ENCODE results near the gene CHRNA4. TPM values are rescaled to one million over a fixed set of nuclear protein-coding genes. Genes with fewer than 3 reads are reported as not detected.

CHRNA4 gene
- total and polyA plus RNA-seq, 2 donors (not counting 3 experiments of a cell fraction or from before 2014, with no cell fraction given) = not detected

DNA sequence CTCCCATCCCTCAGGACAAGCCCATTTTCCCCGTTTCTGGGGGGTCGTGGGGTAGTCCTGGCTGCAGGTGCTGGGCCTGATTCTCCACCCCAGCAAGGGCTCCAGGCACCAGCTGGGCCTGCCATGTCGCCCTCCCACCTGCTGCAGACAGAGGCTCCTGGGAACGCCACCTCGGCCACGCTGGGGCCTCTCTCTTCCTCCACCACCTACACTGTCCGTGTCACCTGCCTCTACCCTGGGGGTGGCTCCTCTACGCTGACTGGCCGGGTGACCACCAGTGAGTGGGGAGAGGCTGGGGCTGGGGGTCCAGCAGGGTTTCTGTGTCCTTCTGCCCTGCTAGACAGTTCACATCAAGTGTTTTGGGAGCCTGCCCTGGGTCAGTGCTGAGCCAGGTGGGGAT lies 48.9 kb downstream of the CHRNA4 start:
- no peak for FAIRE-seq
- intact Hi-C loops (cut with micrococcal nuclease) (no loop called here), dilution Hi-C loops (cut with MboI; ENCODE audit: extremely low pct_ligation_motif_present, low sequenced_read_pairs) (no loop called here)

DNA sequence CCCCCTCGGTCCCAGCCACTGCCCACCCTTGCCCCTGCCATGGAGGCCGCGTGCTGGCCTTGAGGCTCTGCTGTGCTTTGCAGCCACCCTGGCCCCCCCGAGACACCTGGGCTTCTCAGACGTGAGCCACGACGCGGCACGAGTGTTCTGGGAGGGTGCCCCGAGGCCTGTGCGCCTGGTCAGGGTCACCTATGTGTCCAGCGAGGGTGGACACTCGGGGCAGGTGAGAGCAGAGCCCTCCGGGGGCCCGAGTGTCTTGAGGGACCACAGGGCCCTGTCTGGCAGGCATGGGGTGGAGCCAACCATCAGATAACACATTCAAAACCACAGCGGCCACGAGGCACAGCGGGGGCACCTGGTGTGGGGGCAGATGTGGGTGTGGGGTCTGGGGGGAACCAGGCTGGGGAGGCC lies 49.3 kb downstream of the CHRNA4 start:
- Histone ChIP-seq H3K4me3 (replicated peaks in 1 of 3; ENCODE audit: insufficient read depth in 1 of 3, low read depth in 1 of 3, low read length in 3 of 3) (no peak overlapping the region), H3K36me3 (ENCODE audit: control insufficient read depth in 2 of 2, extremely low read depth in 1 of 2, insufficient read depth in 2 of 2, low read length in 2 of 2) (no peaks in the 10 kb centered on the region), H3K9ac (replicated peaks; ENCODE audit: extremely low read depth, insufficient read depth, low read length) (no peak overlapping the region), H3K4me2 (ENCODE audit: insufficient read depth, low read length) (no peak overlapping the region), H3K9me1 (replicated peaks; ENCODE audit: control insufficient read depth, extremely low read depth, insufficient read depth, low read length) (no peaks in the 10 kb centered on the region), H3K27me3 (ENCODE audit: control insufficient read depth in 2 of 2, insufficient read depth in 2 of 2, low read length in 2 of 2) (no peaks in the 10 kb centered on the region), H3K4me1 (ENCODE audit: control insufficient read depth, extremely low read depth, insufficient read depth, low read length) (no peaks in the 10 kb centered on the region), H3K27ac (ENCODE audit: insufficient read depth, low read depth, low read length) (no peak overlapping the region), H3K79me2 (ENCODE audit: control insufficient read depth, insufficient read depth, low read length) (no peaks in the 10 kb centered on the region), H4K20me1 (replicated peaks; ENCODE audit: control insufficient read depth, extremely low read depth, insufficient read depth, low read length) (no peaks in the 10 kb centered on the region), H2AFZ (ENCODE audit: low read depth, low read length) (no peak overlapping the region), H3K9me3 (replicated peaks; ENCODE audit: control insufficient read depth, insufficient read depth, low read length) (no peaks in the 10 kb centered on the region)
- TF ChIP-seq, protein P1, sequence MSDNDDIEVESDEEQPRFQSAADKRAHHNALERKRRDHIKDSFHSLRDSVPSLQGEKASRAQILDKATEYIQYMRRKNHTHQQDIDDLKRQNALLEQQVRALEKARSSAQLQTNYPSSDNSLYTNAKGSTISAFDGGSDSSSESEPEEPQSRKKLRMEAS (IDR thresholded peaks at IDR 0.05; ENCODE audit: insufficient read depth, insufficient read length) = no peak
- TF ChIP-seq MYC (IDR thresholded peaks at IDR 0.05; ENCODE audit: low read depth, low read length) (no peak), JUN (IDR thresholded peaks at IDR 0.05; ENCODE audit: borderline replicate concordance, insufficient read depth, insufficient read length, low read depth) (no peak), FOS (IDR thresholded peaks at IDR 0.05; ENCODE audit: borderline replicate concordance, insufficient read depth, low read length) (no peak), GATA2 (IDR thresholded peaks at IDR 0.05; ENCODE audit: insufficient read depth, insufficient read length, low read depth, low read length) (no peak), EZH2 (IDR thresholded peaks at IDR 0.05; ENCODE audit: borderline replicate concordance, low read depth, low read length, severe bottlenecking) (no peak), POLR2A (IDR thresholded peaks at IDR 0.05; ENCODE audit: low read depth, low read length) (no peak), POLR2AphosphoS5 (IDR thresholded peaks at IDR 0.05; ENCODE audit: insufficient read depth, low read depth, low read length) (no peak)
- TF ChIP-seq, protein P2, sequence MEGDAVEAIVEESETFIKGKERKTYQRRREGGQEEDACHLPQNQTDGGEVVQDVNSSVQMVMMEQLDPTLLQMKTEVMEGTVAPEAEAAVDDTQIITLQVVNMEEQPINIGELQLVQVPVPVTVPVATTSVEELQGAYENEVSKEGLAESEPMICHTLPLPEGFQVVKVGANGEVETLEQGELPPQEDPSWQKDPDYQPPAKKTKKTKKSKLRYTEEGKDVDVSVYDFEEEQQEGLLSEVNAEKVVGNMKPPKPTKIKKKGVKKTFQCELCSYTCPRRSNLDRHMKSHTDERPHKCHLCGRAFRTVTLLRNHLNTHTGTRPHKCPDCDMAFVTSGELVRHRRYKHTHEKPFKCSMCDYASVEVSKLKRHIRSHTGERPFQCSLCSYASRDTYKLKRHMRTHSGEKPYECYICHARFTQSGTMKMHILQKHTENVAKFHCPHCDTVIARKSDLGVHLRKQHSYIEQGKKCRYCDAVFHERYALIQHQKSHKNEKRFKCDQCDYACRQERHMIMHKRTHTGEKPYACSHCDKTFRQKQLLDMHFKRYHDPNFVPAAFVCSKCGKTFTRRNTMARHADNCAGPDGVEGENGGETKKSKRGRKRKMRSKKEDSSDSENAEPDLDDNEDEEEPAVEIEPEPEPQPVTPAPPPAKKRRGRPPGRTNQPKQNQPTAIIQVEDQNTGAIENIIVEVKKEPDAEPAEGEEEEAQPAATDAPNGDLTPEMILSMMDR (IDR thresholded peaks at IDR 0.05; ENCODE audit: extremely low read depth in 1 of 2, insufficient read depth in 1 of 2, low read depth in 1 of 2, low read length in 2 of 2) = no peak
- FAIRE-seq (no peak), DNase-seq (ENCODE audit: low read depth, low spot score) (no peak)
- POLR2A ChIA-PET = no interaction called here
- BruUV-seq (replicated peaks) = no TSS peak
- dilution Hi-C loops (cut with MboI; ENCODE audit: extremely low pct_ligation_motif_present, low sequenced_read_pairs) = no loop called here
- intact Hi-C loops (cut with micrococcal nuclease) = no loop called here
- CTCF ChIA-PET = interaction anchor here (5.1 kb wide), 1 partner anchor 70 kb away, joined by 267 read pairs; no protein-coding TSS in a partner anchor

More for the DNA sequence above, 48.9 kb downstream of the CHRNA4 start:
- H3K4me2 ChIP-seq (ENCODE audit: insufficient read depth, low read length) = no peak overlapping the region
- BruUV-seq (replicated peaks) = no TSS peak
- H3K9ac ChIP-seq (replicated peaks; ENCODE audit: extremely low read depth, insufficient read depth, low read length) = no peak overlapping the region
- H3K36me3 ChIP-seq (ENCODE audit: control insufficient read depth in 2 of 2, extremely low read depth in 1 of 2, insufficient read depth in 2 of 2, low read length in 2 of 2) = no peaks in the 10 kb centered on the region
- ChIA-PET CTCF (interaction anchor here (5.1 kb wide), 1 partner anchor 70 kb away, joined by 267 read pairs; no protein-coding TSS in a partner anchor), POLR2A (no interaction called here)
- H3K27ac ChIP-seq (ENCODE audit: insufficient read depth, low read depth, low read length) = no peak overlapping the region
- TF ChIP-seq EZH2 (IDR thresholded peaks at IDR 0.05; ENCODE audit: borderline replicate concordance, low read depth, low read length, severe bottlenecking) = no peak
- TF ChIP-seq POLR2AphosphoS5 (IDR thresholded peaks at IDR 0.05; ENCODE audit: insufficient read depth, low read depth, low read length) = no peak
- DNase-seq (ENCODE audit: low read depth, low spot score) = no peak
- no peaks in the 10 kb centered on the region for H3K9me1 ChIP-seq (replicated peaks; ENCODE audit: control insufficient read depth, extremely low read depth, insufficient read depth, low read length)
- H3K4me1 ChIP-seq (ENCODE audit: control insufficient read depth, extremely low read depth, insufficient read depth, low read length) = no peaks in the 10 kb centered on the region
- no peaks in the 10 kb centered on the region for H3K27me3 ChIP-seq (ENCODE audit: control insufficient read depth in 2 of 2, insufficient read depth in 2 of 2, low read length in 2 of 2)
- H4K20me1 ChIP-seq (replicated peaks; ENCODE audit: control insufficient read depth, extremely low read depth, insufficient read depth, low read length) = no peaks in the 10 kb centered on the region
- no peak overlapping the region for H2AFZ ChIP-seq (ENCODE audit: low read depth, low read length)
- no peaks in the 10 kb centered on the region for H3K79me2 ChIP-seq (ENCODE audit: control insufficient read depth, insufficient read depth, low read length)
- no peaks in the 10 kb centered on the region for H3K9me3 ChIP-seq (replicated peaks; ENCODE audit: control insufficient read depth, insufficient read depth, low read length)
- H3K4me3 ChIP-seq (replicated peaks in 1 of 3; ENCODE audit: insufficient read depth in 1 of 3, low read depth in 1 of 3, low read length in 3 of 3) = no peak overlapping the region

Data from endothelial cell of umbilical vein (primary cell).